ENCODE data around the gene OR1N2. TPM values are rescaled to one million over a fixed set of nuclear protein-coding genes. Genes with fewer than 3 reads are reported as not detected.

The OR1N2 gene
- not detected for total RNA-seq

GRCh38 chr9:122552812-122553211 lies at the start of gene OR1N2:
Gene OR1N2 (plus strand): TSS chr9:122553112. CDS start chr9:122553212, 100 bp downstream.
- no peaks in the 10 kb centered on the region for H3K36me3 ChIP-seq
- no peak within 1 kb of the TSS for H3K4me3 ChIP-seq
- H3K27ac ChIP-seq: no peak within 1 kb of the TSS
- H3K9me3 ChIP-seq: no peaks in the 10 kb centered on the region
- no peaks in the 10 kb centered on the region for H3K4me1 ChIP-seq
- DNase-seq (ENCODE audit: low spot score in 2 of 2): no peak
- intact Hi-C loops (cut with DNase I): no loop called here
- TF ChIP-seq CTCF (IDR thresholded peaks at IDR 0.05): no peak
- H3K27me3 ChIP-seq: no peaks in the 10 kb centered on the region

GRCh38 chr9:122506964-122507363 lies 45.9 kb upstream of the OR1N2 start:
- Histone ChIP-seq H3K4me3 (no peak overlapping the region), H3K4me1 (no peaks in the 10 kb centered on the region), H3K9me3 (no peaks in the 10 kb centered on the region), H3K27ac (no peak overlapping the region), H3K27me3 (no peaks in the 10 kb centered on the region), H3K36me3 (no peaks in the 10 kb centered on the region)
- no peak for DNase-seq (ENCODE audit: low spot score in 2 of 2)
- intact Hi-C loops (cut with DNase I): no loop called here
- TF ChIP-seq CTCF (IDR thresholded peaks at IDR 0.05): no peak

- no peak for DNase-seq (ENCODE audit: low spot score in 2 of 2)
- H3K36me3 ChIP-seq: no peaks in the 10 kb centered on the region
- no peaks in the 10 kb centered on the region for H3K9me3 ChIP-seq
- H3K4me3 ChIP-seq: no peak within 1 kb of the TSS
- intact Hi-C loops (cut with DNase I): no loop called here
- no peaks in the 10 kb centered on the region for H3K4me1 ChIP-seq
- H3K27ac ChIP-seq: no peak within 1 kb of the TSS
- no peak for TF ChIP-seq CTCF (IDR thresholded peaks at IDR 0.05)
- H3K27me3 ChIP-seq: no peaks in the 10 kb centered on the region
These were observed 42.4 kb upstream of the OR1N2 start, which contains the start of gene OR1J2 for GRCh38 chr9:122510502-122510901. Gene OR1J2 (plus strand): TSS chr9:122510802. CDS start chr9:122510802, 0 bp downstream.

- intact Hi-C loops (cut with DNase I): no loop called here
- Histone ChIP-seq H3K27me3 (no peaks in the 10 kb centered on the region), H3K36me3 (no peaks in the 10 kb centered on the region), H3K4me1 (no peaks in the 10 kb centered on the region), H3K27ac (no peak overlapping the region), H3K4me3 (no peak overlapping the region), H3K9me3 (no peaks in the 10 kb centered on the region)
- TF ChIP-seq CTCF (IDR thresholded peaks at IDR 0.05): no peak
- DNase-seq (ENCODE audit: low spot score in 2 of 2): no peak
These were observed 34.7 kb upstream of the OR1N2 start for GRCh38 chr9:122518226-122518625.

GRCh38 chr9:122518841-122519240 lies 34.1 kb upstream of the OR1N2 start, which contains the start of gene OR1J4:
Gene OR1J4 (plus strand): TSS chr9:122519141. CDS start chr9:122519141, 0 bp downstream.
- H3K4me3 ChIP-seq: no peak within 1 kb of the TSS
- no peak within 1 kb of the TSS for H3K27ac ChIP-seq
- no peaks in the 10 kb centered on the region for H3K27me3 ChIP-seq
- no peak for DNase-seq (ENCODE audit: low spot score in 2 of 2)
- intact Hi-C loops (cut with DNase I): no loop called here
- no peaks in the 10 kb centered on the region for H3K4me1 ChIP-seq
- TF ChIP-seq CTCF (IDR thresholded peaks at IDR 0.05): no peak
- H3K9me3 ChIP-seq: no peaks in the 10 kb centered on the region
- H3K36me3 ChIP-seq: no peaks in the 10 kb centered on the region

GRCh38 chr9:122519376-122519775 lies 33.5 kb upstream of the OR1N2 start:
- no peaks in the 10 kb centered on the region for H3K4me1 ChIP-seq
- H3K36me3 ChIP-seq: no peaks in the 10 kb centered on the region
- no peak for TF ChIP-seq CTCF (IDR thresholded peaks at IDR 0.05)
- H3K27ac ChIP-seq: no peak overlapping the region
- intact Hi-C loops (cut with DNase I): no loop called here
- no peak for DNase-seq (ENCODE audit: low spot score in 2 of 2)
- no peaks in the 10 kb centered on the region for H3K9me3 ChIP-seq
- H3K4me3 ChIP-seq: no peak overlapping the region
- H3K27me3 ChIP-seq: no peaks in the 10 kb centered on the region
